IPS-NIHi11 (cell line): ENCODE data around the gene MACIR.

Source experiments
- DNase-seq: peaks from one replicate; pipeline ENCODE4 v3.0.0; 2012; ENCODE audit warnings: mixed read lengths, low spot score

The MACIR gene

DNA sequence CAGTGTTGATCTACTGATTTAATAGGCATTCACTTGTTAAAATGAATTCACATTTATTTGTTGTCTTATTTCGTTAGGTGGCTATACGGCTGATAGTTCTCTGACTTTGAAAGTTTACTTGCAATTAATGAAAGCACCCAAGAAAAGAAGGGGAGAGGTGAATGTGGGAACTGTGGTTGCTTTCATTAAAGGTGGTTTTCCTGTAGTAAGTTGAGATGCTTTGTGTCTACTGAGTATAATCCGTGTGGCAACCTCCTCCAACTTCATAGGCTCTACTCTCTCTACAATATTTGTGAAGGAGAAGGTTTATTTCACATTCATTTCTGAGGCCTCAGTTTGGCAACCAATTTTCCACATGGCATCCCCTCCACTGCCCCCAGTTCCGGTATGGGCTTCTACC lies 12.8 kb upstream of the MACIR start:
- DNase-seq: no peak

DNA sequence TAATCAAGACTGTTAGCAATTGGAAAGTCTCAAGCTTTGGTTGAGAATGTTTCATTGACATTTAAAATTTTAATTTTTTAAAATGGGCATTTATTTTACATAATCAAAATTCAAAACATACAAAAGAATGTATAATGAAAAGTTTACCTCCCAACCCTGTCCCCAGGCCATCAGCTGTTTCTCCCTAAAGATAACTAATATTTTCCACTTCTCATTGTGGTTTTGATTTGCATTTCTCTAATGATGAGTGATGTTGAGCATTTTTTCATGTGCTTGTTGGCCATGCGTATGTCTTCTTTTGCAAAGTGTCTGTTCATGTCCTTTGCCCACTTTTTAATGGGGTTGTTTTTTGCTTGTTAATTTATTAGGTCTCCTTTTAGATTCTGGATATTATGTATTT lies 11.4 kb upstream of the MACIR start:
- no peak for DNase-seq

DNA sequence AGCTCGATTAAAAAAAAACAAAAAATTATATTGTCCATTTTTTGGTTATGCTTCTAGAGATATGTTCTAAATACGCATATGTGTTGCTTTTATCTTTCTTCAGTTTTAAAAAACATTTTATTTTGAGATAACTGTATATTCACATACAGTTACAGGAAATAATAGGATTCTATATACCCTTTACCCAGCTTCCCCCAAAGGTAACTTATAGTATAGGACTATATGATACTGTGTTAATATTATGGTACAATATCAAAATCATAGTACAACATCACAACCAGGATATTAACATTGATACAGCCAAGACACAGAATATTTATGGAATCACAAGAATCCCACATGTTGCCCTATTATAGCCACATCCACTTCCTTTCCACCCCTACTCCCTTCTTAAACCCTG lies 9.5 kb upstream of the MACIR start:
- no peak for DNase-seq

DNA sequence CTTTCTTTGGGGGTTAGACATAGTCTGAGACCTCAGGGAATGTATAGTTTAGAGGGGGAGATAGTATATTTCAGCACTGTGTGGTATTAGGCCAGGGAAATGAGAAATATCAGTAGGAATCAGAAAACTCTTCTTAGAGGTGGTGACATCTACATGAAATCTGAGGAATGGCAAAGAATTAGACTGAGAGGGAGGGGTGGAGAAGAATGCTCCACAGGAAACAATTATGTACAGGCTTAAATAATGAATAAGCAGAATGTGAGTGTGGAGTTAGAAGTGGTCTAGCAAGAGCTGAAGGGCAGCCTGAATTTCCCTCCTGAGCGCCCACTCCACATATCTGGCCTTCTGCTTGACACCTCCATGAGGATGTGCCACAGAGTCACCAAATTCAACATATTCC lies 3.6 kb upstream of the MACIR start:
- DNase-seq: no peak

DNA sequence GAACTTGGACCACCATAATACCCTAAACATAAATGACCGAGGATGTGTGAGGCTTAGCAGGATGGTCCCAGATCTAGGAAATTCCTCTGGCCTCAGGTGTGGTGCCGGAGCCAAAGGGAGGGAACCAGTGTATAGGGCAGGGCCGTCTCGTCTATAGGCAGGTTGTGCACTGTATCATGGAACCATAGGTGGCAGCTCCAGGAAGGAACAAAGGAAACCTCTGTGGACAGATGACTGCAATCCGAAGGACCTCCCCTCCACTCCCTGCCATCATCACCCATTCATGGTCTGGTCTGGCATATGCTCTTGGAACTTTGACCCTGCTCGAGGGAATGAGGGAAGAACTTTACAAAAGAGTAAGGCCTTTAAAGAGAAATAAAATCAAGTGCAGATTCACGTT lies 2.9 kb upstream of the MACIR start:
- DNase-seq: no peak

DNA sequence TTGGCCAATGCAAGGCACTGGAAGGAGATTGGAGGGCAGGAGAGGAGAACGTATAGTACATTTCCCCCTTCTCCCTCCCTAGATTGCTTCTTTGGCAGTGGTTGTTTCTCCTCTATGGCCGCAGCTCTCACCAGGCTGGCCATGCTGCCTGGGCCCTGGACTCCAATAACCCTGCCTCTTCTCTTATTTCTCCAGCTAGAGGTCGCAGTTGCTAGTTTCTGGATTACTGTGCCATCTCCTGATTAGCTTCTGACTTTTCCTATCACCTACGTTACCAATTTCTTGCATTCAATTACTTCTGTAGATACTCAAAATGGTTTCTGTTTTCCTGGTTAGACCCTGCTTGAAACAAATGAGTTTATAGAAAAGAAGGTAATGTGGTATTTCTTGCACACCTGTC lies 2.4 kb upstream of the MACIR start:
- no peak for DNase-seq

DNA sequence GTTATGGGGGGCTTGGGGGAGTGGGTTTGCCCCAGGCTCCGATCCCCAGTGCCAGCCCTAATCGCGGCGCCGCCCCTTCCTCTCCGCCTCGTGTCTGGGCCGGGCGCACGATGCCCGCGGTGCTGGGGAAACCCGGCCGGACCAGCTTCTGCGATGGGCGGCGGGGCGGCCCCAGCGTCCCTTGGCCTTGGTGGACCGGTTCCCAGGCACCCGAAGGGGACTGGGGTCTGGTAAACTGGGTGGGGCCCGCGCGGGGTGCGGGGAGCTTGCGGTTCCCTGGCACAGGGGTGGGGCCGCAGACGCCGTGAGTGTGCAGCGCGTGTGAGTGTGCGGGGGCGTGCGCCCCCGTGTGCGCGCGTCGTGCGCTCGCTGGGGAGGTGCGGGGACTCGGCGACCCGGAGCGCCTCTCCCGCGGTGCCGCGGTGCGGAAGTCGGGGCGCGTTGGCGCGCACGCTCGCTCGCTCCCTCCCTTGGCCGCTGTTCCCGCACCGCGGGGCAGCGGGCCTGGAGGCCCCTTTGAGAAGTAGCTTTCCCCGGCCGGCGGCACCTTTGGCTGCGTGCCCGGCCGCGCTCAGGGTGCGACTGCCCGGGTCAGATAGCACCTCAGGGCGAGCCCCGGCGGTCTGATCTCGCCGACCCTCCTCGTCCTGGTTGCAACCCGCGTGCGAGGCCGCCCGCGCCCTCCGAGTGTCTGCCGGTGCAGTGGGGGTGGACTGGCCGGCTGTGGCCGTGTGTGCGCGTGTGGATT lies 568 bp downstream of the MACIR start:
- peak; percentile 67 for DNase-seq

DNA sequence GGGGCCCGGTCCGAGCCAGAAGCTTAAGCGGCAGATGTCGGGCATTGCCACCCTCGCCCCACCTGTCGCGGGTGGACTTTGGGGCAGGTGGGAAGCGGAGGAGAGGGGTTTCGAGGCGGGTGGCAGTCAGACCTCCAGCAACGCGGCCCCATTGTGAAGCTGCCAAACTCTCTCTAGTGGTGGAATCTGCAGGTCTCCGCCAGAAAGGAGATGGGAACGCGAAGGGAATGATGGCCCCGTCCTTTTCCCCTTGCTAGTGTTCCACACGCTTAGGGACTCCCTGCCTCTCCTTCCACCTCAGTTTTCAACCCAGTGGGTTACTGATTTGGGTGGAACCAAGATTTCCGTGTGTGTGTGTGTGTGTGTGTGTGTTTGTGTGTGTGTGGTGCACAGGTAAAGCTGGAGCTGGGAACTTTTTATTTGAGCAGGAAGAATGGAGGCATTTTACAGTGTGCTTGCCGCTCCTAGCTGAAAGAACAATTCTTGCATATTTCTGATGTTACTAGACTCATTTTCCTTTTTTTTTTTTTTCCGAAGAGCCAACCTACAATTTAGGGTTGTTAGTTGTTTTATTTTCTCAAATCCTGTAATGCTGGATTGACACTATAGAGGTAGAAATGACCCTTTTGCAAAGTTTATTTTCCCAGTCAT lies 1.3 kb downstream of the MACIR start:
- DNase-seq: peak; percentile 15

DNA sequence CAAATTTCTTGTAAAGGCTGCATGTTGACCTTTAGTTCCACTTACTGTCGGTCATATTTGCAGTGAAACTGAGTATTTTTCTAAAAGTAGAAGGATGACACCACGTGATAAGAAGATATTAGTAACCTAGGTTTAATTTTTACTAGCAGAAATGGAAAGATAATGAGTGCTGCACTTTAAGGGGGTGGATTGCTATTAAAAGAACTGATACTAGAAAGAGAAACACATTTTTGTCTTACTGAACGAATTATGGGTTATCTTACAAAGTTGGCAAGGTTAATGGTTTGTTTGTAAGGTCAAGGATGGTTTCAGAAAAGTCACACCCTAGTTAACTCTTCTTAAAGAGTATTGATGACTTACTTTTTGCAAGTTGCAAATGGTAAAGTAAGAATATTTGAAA lies 2.4 kb downstream of the MACIR start:
- DNase-seq: no peak

DNA sequence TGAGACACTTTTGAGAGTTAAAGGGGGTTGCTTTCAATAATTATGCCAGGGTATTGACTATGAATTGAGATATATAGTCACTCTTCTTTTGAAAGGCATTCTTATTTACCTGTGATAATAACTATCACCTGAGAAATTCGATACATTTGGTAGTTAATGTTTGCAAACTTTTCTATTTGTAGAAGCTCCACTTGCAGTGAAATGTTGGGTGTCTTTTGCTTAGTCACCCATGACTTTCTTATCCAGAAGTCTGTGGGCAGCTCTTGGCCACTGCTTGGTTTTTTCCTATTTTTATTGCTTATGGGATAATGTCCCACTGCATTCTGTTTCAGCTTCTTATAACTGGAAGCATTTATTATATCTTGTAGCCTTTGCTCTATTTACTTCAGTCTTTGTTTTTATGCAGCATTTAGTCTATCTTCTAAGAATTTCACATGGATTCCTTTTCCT lies 3.9 kb downstream of the MACIR start:
- DNase-seq: no peak

DNA sequence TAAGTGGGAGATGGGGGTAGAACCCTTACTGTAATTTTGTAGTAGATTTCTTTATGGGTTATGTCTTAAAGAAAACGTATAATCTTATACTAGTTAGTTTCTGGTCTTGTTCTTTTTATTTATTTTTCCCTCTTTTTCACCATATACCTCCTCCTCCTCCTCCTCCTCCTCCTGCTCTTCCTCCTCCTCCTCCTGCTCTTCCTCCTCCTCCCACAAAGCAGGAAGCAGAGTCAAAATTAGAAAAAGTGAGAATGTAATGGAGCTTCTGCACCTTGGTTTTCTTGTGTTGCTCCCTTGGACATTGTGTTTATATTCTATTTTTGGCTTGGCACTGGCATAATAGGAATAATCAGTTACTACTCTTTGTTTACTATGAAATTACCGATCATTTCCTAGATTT lies 4.5 kb downstream of the MACIR start:
- no peak for DNase-seq

DNA sequence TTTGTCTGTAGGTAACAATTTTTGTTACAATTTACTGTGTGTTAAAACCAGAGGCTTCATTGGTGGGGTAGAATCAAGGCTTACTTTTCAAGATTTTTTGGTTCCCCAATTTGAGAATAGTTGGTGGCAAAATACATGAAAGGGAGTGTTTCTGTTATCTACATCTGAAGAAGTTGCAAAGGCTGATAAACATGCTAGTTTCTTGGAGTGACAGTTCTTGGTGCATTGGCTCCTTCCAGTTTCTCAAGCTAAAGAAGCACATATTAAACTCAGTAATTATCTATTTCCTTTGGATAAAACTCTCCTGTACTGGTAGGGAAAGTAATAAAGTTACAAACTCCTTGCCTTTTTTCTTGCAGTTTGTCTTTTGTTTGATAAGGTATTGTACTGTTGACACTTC lies 5.9 kb downstream of the MACIR start:
- no peak for DNase-seq

DNA sequence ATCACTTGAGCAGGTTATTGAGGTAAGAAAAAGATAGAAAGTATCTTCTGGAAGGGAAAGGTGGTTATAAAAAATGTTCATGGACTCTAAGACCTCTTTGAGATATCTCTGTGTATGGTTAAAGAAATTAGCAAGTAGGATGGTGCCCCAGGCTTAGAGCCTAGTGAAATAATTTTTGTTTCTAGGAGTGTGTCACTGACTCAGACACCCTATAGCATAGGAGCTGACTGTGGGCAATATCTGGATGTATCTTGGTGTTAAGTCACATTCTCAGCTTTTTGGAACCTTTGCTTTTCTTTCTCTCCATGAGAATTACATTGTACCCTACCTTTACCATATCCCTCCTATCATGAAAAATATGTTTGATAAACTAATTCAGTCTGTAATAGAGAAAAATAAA lies 12.0 kb downstream of the MACIR start:
- no peak for DNase-seq

DNA sequence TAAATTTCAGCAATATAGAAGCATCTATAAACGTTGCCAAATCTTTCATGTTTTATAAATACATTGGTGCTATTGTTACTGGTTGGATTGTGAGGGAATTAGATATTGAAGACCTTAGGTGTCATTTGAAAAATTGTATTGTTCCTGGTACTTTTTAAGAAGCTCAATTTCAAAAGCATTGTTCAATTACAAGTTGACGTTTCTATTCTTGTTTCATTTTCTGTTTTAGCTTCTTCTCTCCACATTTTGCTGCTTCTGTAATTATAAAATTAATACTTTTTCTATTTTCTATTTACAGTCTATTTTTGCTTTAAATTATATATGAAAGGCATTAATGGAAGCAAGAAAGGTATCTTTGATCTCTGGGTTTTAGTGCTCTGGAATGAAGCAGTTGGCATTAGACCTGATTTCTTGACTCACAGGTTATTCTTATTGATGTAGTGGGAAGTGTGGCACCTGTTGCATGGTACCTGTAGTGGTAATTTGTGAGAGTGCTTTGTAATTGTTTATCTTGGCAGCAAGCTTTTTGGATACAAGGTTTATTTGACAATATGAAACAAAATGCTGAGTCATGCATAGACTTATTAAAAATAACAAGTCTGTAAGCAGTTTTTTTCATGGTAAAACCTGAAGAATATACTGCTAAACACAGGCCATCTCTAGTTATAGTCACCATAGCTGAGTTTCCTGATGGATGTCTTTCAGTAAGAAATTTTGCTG lies 13.2 kb downstream of the MACIR start:
- DNase-seq: no peak

DNA sequence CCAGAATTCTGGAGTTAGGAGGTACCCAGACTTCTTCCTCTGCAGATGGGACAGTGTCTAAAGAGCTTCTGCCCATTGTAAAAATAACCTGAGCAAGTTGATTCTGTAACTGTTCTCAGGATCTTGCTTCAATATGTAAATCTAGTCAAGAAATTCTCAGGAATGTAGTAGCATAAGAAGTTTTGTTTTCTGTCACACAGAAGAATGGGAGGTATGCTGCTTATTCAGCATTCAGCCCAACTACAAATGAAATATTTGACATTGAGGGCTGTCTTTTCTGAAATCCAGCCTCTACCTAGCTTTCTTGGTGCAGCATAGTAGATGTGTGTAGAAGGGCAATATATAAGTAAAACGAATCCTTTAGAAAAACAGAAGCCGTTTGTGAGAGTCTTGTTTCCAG lies 13.8 kb downstream of the MACIR start:
- no peak for DNase-seq

DNA sequence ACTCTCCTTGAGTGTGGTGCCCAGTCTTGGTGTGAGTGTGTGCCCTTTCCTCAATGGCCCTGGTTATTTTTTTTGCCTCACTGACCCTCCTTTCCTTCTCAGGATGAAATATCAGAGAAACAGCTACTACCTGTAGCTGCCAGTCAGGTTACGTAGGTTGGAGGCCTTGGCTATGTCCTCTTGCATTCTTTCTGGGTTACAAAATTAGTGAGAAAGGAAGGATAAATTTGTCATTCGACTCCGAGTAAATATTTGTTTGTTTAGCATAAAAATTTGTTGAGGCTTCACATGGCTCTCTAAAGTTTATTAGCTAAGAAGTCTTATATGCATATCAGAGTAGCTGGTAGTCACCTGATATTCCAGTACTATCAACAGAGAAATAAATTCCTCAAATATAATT lies 15.4 kb downstream of the MACIR start:
- DNase-seq: no peak

DNA sequence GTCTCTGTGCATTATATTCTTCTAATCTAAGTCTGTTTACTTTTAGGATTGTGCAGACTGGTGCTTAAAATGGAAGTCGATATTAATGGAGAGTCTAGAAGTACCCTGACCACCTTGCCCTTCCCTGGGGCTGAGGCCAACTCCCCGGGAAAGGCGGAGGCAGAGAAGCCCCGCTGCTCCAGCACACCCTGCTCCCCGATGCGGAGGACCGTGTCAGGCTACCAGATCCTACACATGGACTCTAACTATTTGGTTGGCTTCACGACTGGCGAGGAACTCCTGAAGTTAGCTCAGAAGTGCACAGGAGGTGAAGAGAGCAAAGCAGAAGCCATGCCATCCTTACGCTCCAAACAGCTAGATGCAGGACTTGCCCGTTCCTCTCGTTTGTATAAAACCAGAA lies 17.3 kb downstream of the MACIR start:
- no peak for DNase-seq

DNA sequence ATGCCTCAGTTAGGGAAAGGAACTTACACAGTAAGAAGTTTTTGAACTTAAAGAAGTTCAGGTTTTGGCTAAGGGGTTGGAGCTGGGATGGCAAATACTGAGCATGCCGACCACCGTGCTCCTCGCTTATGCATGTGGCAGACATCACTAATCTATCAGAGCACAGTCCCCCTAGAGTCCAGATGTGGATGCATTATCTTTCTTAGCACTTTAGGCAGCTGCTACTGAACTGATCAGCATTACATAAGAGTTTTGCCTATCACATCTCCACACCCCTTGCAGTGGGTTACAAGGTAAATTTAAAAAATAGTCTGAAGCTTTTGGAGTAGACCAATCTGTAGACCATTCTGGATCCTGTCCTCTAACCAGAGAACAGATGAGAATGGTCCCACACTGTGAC lies 22.4 kb downstream of the MACIR start:
- DNase-seq: no peak

DNA sequence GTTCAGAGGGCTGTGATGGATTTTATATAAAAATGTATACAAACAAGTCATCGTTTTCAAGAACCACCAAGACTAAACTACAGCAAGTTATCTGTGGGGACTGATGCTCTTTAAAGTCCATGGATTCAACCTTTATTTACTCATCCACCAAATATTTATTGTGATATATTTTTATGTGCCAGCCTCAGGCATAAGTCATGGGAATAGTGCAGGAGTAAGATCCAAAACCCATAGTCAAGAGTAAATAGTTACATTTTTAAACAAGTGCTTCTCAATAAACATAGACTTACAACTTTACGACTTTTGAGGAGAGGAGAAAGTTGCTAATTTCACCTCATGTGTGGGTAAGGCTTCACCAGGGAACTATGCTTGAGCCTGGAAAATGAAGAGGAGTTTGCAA lies 24.6 kb downstream of the MACIR start:
- DNase-seq: no peak

DNA sequence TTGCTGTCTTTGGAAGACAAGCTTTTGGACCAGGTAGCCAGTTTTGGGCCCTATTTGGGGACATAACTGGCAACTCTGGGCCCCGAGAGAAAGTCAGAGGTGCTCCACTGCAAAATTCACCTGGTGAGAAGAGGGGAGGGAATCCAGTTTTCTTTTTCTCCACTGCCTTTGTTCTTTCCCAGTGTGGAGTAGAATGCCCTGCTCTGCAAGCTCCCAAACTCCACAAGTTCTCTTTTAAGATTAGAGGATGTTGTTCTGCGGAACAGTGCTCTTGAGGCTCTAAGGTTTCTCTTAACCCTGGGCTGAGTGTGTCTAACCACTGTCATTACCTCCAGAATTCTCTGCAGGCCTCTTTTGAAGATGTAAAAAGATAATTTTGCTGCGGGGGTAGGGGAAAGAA lies 25.3 kb downstream of the MACIR start:
- DNase-seq: no peak

DNA sequence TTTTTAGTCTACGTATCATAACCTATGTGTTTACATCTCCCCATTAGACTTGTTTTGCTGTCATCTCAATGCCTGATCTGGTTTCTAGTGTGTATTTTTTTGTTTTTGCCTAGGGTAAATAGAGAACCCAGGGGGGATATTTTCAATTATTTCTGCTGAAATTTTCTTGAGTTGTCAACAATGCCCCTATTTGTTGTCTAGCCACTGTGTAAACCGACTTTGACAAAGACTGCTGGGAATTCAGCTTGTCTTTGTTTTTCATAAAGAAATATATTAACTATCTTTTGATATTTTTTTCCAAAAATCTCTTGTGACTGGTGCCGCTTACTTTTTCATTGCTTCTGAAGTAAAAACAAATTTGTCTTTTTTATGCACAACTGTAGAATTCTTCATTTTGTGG lies 28.1 kb downstream of the MACIR start:
- no peak for DNase-seq

DNA sequence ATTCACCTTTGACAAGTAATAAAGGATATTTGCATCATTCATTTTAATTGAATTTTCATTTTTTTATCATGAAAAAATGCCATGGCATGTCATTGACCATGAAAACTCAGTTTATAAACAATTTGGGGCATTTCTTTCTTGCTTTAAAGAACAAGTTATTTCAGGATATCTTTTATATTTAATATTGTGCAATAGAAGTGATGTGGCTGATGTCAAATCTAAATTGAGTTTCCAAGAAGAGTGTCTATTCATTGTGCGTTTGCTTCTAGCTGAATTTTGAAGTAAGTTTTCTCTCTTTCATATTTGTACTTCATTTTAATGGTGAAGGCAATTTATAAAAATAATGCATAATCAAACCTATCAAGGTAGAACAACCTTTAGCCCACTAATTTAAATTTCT lies 30.5 kb downstream of the MACIR start:
- no peak for DNase-seq

DNA sequence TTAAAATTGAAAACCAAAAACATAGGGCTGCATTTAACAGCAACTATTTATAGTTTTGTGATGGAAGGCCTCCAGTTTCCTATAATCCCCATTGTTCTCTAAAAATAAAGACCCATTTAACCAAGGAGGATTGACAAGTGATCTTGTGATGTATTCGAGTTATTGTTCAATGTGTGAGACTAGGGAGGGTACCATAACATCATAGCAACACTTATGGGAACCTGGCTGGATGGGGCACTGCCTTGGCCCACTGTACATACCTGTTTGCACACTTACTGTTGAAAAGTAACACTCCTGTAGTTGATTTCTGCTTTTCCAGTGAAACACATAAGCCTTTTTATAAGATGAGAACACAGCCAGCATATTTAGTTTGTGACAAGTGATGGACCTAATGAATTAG lies 32.3 kb downstream of the MACIR start:
- DNase-seq: no peak
